GM21447 (cell line): ENCODE results near the gene DHRS1.
"Not testable (repeated sequence)": the region's sequence is repeated elsewhere in the genome, so short reads cannot be mapped to it uniquely, and the experiment has no call there.

Source experiments
- ATAC-seq: cut with Tn5 transposase; IDR thresholded peaks from one replicate; pipeline ENCODE4 v1.9.1; 2021; ENCODE audit not compliant: unreplicated experiment

The DHRS1 gene

GRCh38 chr14:24252289-24253124 lies 47.1 kb downstream of the DHRS1 start:
- ATAC-seq = no peak

GRCh38 chr14:24251880-24252288 lies 47.7 kb downstream of the DHRS1 start:
- no peak for ATAC-seq

- no peak for ATAC-seq
Observed at GRCh38 chr14:24250354-24250753, 49.2 kb downstream of the DHRS1 start.

GRCh38 chr14:24249230-24250021 lies 50.2 kb downstream of the DHRS1 start:
- ATAC-seq = no peak

- no peak for ATAC-seq
Observed at GRCh38 chr14:24247422-24247821, 52.2 kb downstream of the DHRS1 start.

- peak; percentile 26 for ATAC-seq
Observed at GRCh38 chr14:24246765-24247212, 52.8 kb downstream of the DHRS1 start.

- ATAC-seq = not testable (repeated sequence)
Observed at GRCh38 chr14:24245350-24245749, 54.2 kb downstream of the DHRS1 start.

- no peak for ATAC-seq
Observed at GRCh38 chr14:24243336-24243836, 56.2 kb downstream of the DHRS1 start.

GRCh38 chr14:24241829-24242443 lies 57.6 kb downstream of the DHRS1 start:
- ATAC-seq = peak; percentile 70
